ENCODE results near the gene ITGA1.

Gene ITGA1

GRCh38 chr5:52869391-52869790, 81.7 kb downstream of the ITGA1 start:
- DNase-seq, result no peak

DNA sequence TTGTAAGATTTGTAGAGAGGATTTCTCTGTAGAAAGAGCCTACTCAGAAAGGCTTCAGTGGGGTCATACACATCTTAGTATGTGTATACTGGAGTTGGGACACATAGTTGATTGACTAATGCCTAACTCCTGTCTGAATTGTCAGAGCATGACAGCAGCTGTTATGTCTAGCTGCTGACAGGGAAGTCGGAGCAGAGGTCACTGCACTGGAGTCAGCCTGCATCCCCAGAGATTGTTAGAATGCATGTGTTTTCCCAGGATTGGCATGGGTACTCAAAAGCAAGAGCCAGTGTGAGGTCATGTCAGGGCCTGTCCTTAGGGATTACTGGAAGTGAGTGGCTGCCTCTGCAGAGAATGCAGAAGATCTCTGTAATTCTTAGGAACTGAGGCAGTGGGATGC, 82.7 kb downstream of the ITGA1 start:
- DNase-seq, result no peak

- no peak for DNase-seq
Observed at GRCh38 chr5:52875827-52876226, 88.1 kb downstream of the ITGA1 start.

- DNase-seq, result no peak
Observed at GRCh38 chr5:52876456-52876855, 88.7 kb downstream of the ITGA1 start.

GRCh38 chr5:52878656-52879055, 90.9 kb downstream of the ITGA1 start:
- no peak for DNase-seq

DNA sequence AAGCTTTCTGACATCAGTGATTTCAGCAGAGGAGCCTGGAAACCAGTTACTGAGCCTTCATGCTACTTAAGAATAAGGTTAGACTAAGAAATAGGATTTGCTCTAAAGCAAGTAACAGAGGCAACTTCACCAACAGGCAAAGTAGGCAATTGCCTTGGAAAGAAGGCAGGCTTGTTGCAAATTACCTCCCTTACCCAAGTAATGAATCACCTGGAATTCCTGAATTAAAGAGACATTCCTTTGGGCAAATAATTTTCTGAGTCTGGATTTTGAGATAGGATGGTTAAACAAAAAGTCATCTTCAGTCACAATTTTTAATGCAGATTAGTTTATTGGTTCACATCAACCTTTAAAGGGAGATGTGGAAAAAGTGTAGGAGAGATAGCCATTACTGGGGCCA, 92.8 kb downstream of the ITGA1 start:
- DNase-seq, result no peak

DNA sequence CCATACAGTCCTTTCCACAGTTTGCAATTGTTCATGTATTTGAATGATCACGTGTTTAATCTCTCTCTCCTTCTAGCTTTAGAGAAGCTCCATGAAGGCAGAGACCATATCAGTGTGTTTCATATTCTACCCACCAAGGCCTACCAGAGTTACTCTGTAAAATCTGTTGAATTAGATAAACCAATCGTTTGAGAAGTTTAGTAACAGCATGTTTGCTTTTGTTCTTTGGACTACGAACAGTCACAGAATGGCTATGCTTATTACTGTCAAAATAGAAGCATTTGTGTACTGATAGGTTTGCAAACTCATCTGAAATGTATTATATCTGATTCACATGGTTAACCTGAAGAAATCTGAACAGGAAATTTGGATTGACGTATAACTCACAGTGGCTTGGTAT, 93.8 kb downstream of the ITGA1 start:
- DNase-seq, result no peak

GRCh38 chr5:52883110-52883509, 95.4 kb downstream of the ITGA1 start:
- no peak for DNase-seq

GRCh38 chr5:52884453-52884852, 96.7 kb downstream of the ITGA1 start:
- DNase-seq, result no peak

GRCh38 chr5:52885614-52886013, 97.9 kb downstream of the ITGA1 start:
- no peak for DNase-seq

DNA sequence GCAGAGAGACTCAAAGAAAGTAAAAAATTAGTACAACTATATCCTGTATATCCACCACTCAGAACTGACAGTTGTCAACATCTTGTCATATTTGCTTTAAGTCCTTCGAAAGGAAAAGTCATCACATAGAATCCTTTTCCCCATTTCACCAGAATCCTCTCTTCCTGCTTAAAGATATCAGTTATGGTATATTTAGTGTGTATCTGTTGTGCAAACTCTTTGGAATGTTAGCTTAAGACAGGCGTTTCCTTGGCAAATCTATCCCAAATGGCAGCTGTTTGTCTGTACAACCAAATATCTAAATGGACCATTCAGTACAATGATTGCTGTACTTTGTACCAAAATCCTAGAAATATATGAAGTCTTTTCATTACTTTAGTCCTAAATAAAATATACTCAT, 98.5 kb downstream of the ITGA1 start:
- DNase-seq, result no peak

DNA sequence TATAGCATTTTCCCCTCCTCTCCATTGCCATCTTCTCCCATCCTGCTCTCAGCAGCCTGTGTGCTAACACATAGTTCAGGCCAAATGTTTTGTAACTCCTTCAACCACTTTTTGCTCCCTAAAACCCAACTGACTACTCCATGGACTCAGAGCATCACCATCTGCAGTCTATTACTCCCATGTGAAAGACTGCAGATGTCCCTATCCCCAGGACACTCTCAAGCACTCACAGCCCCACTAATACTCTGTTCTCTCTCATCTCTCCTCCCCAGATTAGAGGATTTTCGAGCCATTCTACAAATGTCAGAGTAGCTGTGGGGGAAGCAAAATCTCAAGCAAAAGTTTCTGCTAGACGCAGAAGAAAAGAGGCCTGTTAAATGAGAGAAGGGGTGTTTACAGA, 99.3 kb downstream of the ITGA1 start:
- no peak for DNase-seq

GRCh38 chr5:52888363-52888762, 100.6 kb downstream of the ITGA1 start:
- no peak for DNase-seq

GRCh38 chr5:52892242-52892878, 104.6 kb downstream of the ITGA1 start:
- no peak for DNase-seq

GRCh38 chr5:52893105-52893504, 105.4 kb downstream of the ITGA1 start:
- no peak for DNase-seq

DNA sequence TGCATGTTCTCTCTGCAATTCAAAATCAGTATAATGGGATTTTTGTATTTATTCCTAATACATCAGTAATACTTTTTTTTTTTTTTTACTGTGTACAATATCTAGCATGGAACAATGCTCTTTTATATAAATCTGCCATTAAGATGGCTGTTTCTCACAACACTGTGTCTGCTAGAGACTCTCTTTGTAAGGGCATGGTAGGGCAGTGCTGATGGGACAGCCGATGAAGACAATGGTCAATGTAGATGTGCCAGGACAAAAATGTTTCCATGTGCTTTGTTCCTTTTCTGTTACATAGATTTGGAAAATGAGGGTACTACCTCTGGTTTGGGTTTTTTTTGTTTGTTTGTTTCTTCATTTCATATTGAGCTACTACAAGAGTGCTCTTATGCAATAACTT, 106.1 kb downstream of the ITGA1 start:
- DNase-seq, result no peak

DNA sequence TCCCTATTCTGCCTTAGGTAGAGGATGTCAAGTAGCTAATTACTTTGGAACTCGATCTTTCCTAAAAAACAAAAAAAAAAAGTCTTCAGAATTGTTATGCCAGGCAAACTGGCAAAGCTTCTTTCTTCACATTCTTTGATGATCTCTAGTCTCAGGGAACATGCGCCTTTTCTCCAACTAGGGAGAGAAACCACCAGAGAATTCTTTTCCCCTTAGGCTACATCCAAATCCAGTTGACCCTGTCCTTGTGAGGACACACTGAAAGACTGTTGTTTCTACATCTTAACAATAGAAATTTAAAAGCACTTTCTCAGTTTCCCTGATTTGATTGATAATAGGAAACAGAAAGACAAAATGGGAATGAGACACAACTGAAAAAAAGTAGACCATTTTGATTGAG, 106.7 kb downstream of the ITGA1 start:
- no peak for DNase-seq

DNA sequence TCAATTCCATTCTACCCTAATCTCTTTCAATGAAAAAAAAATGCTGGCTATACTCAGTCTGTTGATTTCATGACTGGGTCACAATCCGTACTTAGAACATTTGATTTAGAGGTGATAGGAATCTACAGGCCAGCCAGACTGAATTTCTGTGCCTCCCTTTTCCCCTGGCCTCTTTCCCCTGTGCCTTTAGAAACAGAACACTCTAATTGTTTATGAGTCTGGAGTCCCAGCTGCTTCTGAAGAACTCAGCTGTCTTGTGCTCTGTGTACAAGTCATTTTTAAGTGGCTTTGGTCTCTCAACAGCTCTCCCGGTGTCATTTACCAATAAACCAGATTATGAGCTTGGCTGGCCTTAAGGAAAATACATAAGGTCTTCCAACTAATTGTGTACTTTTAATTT, 107.4 kb downstream of the ITGA1 start:
- DNase-seq, result no peak

DNA sequence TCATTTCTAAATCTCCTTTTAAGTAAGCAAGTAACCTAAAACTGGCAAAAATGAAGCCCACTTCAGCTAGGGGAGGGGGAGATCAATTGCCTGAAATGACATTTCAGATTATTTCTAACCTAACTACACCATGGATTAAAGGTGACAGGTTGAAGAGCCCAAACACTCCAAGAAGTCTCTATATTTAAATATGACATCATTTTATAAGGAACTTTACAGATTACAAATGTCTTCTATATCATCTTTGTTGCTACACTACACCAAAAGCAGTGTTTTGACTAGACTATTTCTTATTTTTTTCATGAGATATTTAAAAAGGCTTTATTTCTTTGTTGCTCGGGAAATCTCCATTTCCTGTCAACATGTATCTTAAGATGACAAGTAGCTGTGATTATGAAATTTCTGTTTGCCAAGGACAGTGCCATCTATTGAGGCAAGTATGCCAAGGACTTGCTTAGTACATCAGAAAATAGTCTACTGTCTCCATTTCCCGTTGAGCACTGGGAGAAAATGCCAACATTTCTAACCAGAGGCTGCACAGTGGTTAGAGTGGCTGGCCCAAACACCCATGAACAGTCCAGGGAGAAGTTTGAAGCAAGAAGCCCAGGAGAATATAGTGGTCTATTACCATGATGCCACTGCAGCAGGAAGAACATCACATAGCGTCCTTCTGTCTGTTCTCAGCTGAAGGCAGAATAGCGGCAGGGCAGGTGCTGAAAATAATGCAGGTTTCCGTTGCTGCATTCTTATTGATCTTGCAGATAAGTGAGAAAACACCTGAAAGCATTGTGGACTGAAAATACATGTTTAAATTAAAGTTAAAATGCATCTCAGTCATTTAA, 108.1 kb downstream of the ITGA1 start:
- DNase-seq, result no peak

GRCh38 chr5:52896534-52897237, 109.0 kb downstream of the ITGA1 start:
- DNase-seq, result no peak

GRCh38 chr5:52897238-52897614, 109.5 kb downstream of the ITGA1 start:
- no peak for DNase-seq

DNA sequence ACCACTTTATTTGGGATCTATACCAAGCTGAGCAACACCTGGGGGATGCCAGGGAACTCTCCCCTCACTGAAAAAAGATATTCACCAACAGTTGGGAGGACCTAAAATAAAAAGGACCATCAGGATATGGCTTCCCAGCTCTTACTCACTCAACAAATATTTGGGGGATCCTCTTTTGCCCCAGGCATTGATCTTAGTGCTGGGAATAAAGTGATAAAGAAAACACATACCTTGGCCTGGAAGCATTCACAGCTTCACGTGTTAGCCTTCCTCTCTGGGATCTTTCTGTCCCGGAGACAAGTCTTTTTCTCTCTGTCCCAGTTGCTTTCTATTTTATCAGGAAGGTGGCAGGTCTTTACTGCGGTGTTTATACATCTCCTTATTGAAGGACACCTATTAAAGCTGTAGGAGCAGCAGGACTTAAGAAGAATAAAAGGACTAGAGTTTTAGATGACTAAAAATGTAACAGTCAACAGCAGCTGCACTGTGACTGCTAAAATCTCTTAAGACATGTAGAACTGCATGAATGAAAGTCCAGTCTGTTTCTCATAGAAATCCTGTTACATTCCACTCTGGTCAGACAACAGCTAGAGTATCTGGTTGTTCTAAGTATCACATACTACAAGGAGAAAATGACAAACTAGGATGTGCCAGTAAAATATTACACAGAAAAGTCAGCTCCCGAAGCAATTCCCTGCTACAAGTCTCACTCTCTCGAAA, 111.4 kb downstream of the ITGA1 start:
- no peak for DNase-seq

- no peak for DNase-seq
Observed at GRCh38 chr5:52903142-52903541, 115.4 kb downstream of the ITGA1 start.
